H9 (cell line): ENCODE measurements around the gene SHANK1. TPM values are rescaled to one million over a fixed set of nuclear protein-coding genes. Genes with fewer than 3 reads are reported as not detected.

Source experiments
- DNase-seq: peaks from one replicate; pipeline ENCODE4 v3.0.0-alpha.2; 2017
- H2AFZ ChIP-seq: one replicate; pipeline ENCODE4 v1.6.1; 2013; ENCODE audit warnings: mild to moderate bottlenecking, low read length, control low read depth, moderate library complexity
- H2AK5ac ChIP-seq: 2 replicates; pipeline ENCODE4 v1.6.1; 2013; ENCODE audit warnings: low read length, control low read depth, mixed read lengths; ENCODE audit not compliant: insufficient read length
- H2BK120ac ChIP-seq: one replicate; pipeline ENCODE4 v1.6.1; 2013; ENCODE audit warnings: low read depth, mild to moderate bottlenecking, low read length, control low read depth, inconsistent platforms; ENCODE audit not compliant: poor library complexity, severe bottlenecking
- H2BK12ac ChIP-seq: 2 replicates; pipeline ENCODE4 v1.6.1; 2013; ENCODE audit warnings: low read length, control low read depth, mixed read lengths, low read depth; ENCODE audit not compliant: insufficient read length
- H2BK15ac ChIP-seq: 2 replicates; pipeline ENCODE4 v1.6.1; 2013; ENCODE audit warnings: low read depth, low read length, control low read depth
- H2BK20ac ChIP-seq: one replicate; pipeline ENCODE4 v1.6.1; 2013; ENCODE audit warnings: low read depth, mild to moderate bottlenecking, low read length, control low read depth, inconsistent platforms; ENCODE audit not compliant: poor library complexity, severe bottlenecking
- H2BK5ac ChIP-seq: 2 replicates; pipeline ENCODE4 v1.6.1; 2013; ENCODE audit warnings: low read length, control low read depth, mixed read lengths; ENCODE audit not compliant: insufficient read length
- H3K14ac ChIP-seq: 2 replicates; pipeline ENCODE4 v1.6.1; 2013; ENCODE audit warnings: low read length, control low read depth; ENCODE audit not compliant: insufficient read depth
- H3K18ac ChIP-seq: 2 replicates; pipeline ENCODE4 v1.6.1; 2013; ENCODE audit warnings: low read depth, mild to moderate bottlenecking, mixed read lengths, low read length, control low read depth; ENCODE audit not compliant: insufficient read length
- H3K23ac ChIP-seq: 2 replicates; pipeline ENCODE4 v1.6.1; 2013; ENCODE audit warnings: low read length, control low read depth, mixed read lengths, low read depth; ENCODE audit not compliant: insufficient read length
- H3K23me2 ChIP-seq: 2 replicates; pipeline ENCODE4 v1.6.1; 2013; ENCODE audit warnings: low read depth, mild to moderate bottlenecking, mixed read lengths, low read length, control low read depth; ENCODE audit not compliant: insufficient read length, poor library complexity, severe bottlenecking
- H3K27ac ChIP-seq: 2 replicates; pipeline ENCODE4 v1.5.1; 2013; ENCODE audit warnings: low read length, control low read depth, mixed read lengths, low read depth; ENCODE audit not compliant: insufficient read length
- H3K27me3 ChIP-seq: 2 replicates; pipeline ENCODE4 v1.6.1; 2013; ENCODE audit warnings: low read length, control low read depth, inconsistent platforms; ENCODE audit not compliant: insufficient read depth
- H3K4ac ChIP-seq: 2 replicates; pipeline ENCODE4 v1.6.1; 2013; ENCODE audit warnings: low read depth, mild to moderate bottlenecking, control low read depth, inconsistent platforms, low read length, moderate library complexity
- H3K4me1 ChIP-seq: 2 replicates; pipeline ENCODE4 v1.6.1; 2013; ENCODE audit warnings: low read length, control low read depth, inconsistent platforms; ENCODE audit not compliant: insufficient read depth
- H3K4me2 ChIP-seq: 2 replicates; pipeline ENCODE4 v1.6.1; 2013; ENCODE audit warnings: low read length, control low read depth, mixed read lengths; ENCODE audit not compliant: insufficient read length, insufficient read depth
- H3K56ac ChIP-seq: 2 replicates; pipeline ENCODE4 v1.6.1; 2013; ENCODE audit warnings: low read depth, mild to moderate bottlenecking, mixed read lengths, low read length, control low read depth; ENCODE audit not compliant: insufficient read length
- H3K79me1 ChIP-seq: 2 replicates; pipeline ENCODE4 v1.6.1; 2013; ENCODE audit warnings: low read depth, mild to moderate bottlenecking, moderate library complexity, low read length, control low read depth, inconsistent platforms; ENCODE audit not compliant: insufficient read depth, poor library complexity, severe bottlenecking
- H3K79me2 ChIP-seq: 2 replicates; pipeline ENCODE4 v1.6.1; 2013; ENCODE audit warnings: low read length, control low read depth, inconsistent platforms; ENCODE audit not compliant: insufficient read depth
- H3K9ac ChIP-seq: 2 replicates; pipeline ENCODE4 v1.6.1; 2013; ENCODE audit warnings: low read length, control low read depth, mixed read lengths; ENCODE audit not compliant: insufficient read length; ENCODE audit errors: extremely low read depth
- H3K9me3 ChIP-seq: one replicate; pipeline ENCODE4 v1.6.1; 2013; ENCODE audit warnings: low read depth, low read length, inconsistent platforms; ENCODE audit not compliant: control insufficient read depth
- H3T11ph ChIP-seq: one replicate; pipeline ENCODE4 v1.6.1; 2013; ENCODE audit warnings: mild to moderate bottlenecking, low read length, control low read depth, inconsistent platforms
- H4K20me1 ChIP-seq: one replicate; pipeline ENCODE4 v1.6.1; 2013; ENCODE audit not compliant: control insufficient read depth, insufficient read length, insufficient read depth
- H4K5ac ChIP-seq: 2 replicates; pipeline ENCODE4 v1.6.1; 2013; ENCODE audit warnings: low read depth, mild to moderate bottlenecking, mixed read lengths, low read length, control low read depth; ENCODE audit not compliant: insufficient read length
- H4K8ac ChIP-seq: replicated peaks from 2 replicates; pipeline ENCODE4 v1.6.1; 2013; ENCODE audit warnings: low read length, control low read depth, mixed read lengths, low read depth; ENCODE audit not compliant: insufficient read length
- H4K91ac ChIP-seq: 2 replicates; pipeline ENCODE4 v1.6.1; 2013; ENCODE audit warnings: low read depth, mild to moderate bottlenecking, moderate library complexity, mixed read lengths, low read length, control low read depth; ENCODE audit not compliant: insufficient read length
- H3K27ac Mint-ChIP-seq, 3 experiments: 2 replicates in 2 of 3; 3 replicates in 1 of 3; pipeline ENCODE4 v1.8.0; 2020 to 2021; ENCODE audit warnings: mixed read lengths in 3 of 3, mild to moderate bottlenecking in 1 of 3, moderate library complexity in 1 of 3
- H3K27me3 Mint-ChIP-seq: 2 replicates; pipeline ENCODE4 v1.8.0; 2021; ENCODE audit warnings: low read depth, mild to moderate bottlenecking, moderate library complexity, mixed read lengths
- H3K36me3 Mint-ChIP-seq, 3 experiments: 2 replicates in 2 of 3; 3 replicates in 1 of 3; pipeline ENCODE4 v1.8.0; 2020 to 2021; ENCODE audit warnings: low read depth in 3 of 3, mixed read lengths in 3 of 3; ENCODE audit not compliant: insufficient read depth in 1 of 3
- H3K4me1 Mint-ChIP-seq, 2 experiments: 2 replicates each; pipeline ENCODE4 v1.8.0; 2020; ENCODE audit warnings: mixed read lengths in 2 of 2
- H3K4me3 Mint-ChIP-seq, 2 experiments: 2 replicates in 1 of 2; 3 replicates in 1 of 2; pipeline ENCODE4 v1.8.0; 2020 to 2021; ENCODE audit warnings: mild to moderate bottlenecking in 2 of 2, mixed read lengths in 2 of 2, moderate library complexity in 1 of 2
- H3K9me3 Mint-ChIP-seq, 2 experiments: 2 replicates in 1 of 2; 3 replicates in 1 of 2; pipeline ENCODE4 v1.8.0; 2020; ENCODE audit warnings: mild to moderate bottlenecking in 2 of 2, mixed read lengths in 2 of 2, moderate library complexity in 1 of 2
- CTCF ChIP-seq: fragments of 200-600 bp; sonication (generic); conservative IDR thresholded peaks from 3 replicates; pipeline ENCODE4 v1.8.0; 2021; ENCODE audit warnings: antibody characterized with exemption, mild to moderate bottlenecking
- WGBS: extraction: QIAGEN DNeasy Blood & Tissue Kit; methylation state at CpG from one replicate; pipeline ENCODE4 v1.1.7; 2013; ENCODE audit warnings: missing lambda C conversion rate, low lambda C conversion rate, mixed read lengths; ENCODE audit not compliant: insufficient read length; ENCODE audit errors: extremely low coverage; 5-methylcytosine and 5-hydroxymethylcytosine counted together
- total RNA-seq: library from RNA; stranded (reverse); gene quantifications from 2 replicates; pipeline ENCODE4 v1.2.1, GENCODE V29; 2021

Gene SHANK1
- total RNA-seq, 1 experiment from 2014 or later, result 1.7 TPM

GRCh38 chr19:50626795-50627194 is 92.8 kb downstream of the SHANK1 start:
- Histone ChIP-seq H3K9ac (no peak overlapping the region), H3K14ac (no peak overlapping the region; the same call in 1 of the 2 replicates)
- H3K27me3 Mint-ChIP-seq, result peaks cover 27% of the 10 kb centered on the region

More at GRCh38 chr19:50626795-50627194, 92.8 kb downstream of the SHANK1 start:
- Histone ChIP-seq H2BK20ac (no peak overlapping the region), H2BK15ac (no peak overlapping the region), H4K20me1 (no peaks in the 10 kb centered on the region), H3T11ph (no peak overlapping the region), H2BK12ac (no peak overlapping the region), H3K18ac (no peak overlapping the region), H2BK5ac (no peak overlapping the region), H2BK120ac (no peak overlapping the region), H3K4me2 (no peak overlapping the region), H3K4ac (no peak overlapping the region), H3K56ac (no peak overlapping the region), H3K23me2 (no peaks in the 10 kb centered on the region), H3K27me3 (no peaks in the 10 kb centered on the region), H4K91ac (no peak overlapping the region), H3K79me2 (no peaks in the 10 kb centered on the region), H4K8ac (no peak overlapping the region), H2AFZ (no peak overlapping the region), H3K79me1 (no peaks in the 10 kb centered on the region), H3K4me1 (no peaks in the 10 kb centered on the region), H2AK5ac (no peak overlapping the region), H3K9me3 (no peaks in the 10 kb centered on the region), H4K5ac (no peak overlapping the region), H3K23ac (no peak overlapping the region), H3K27ac (no peak overlapping the region)
- DNase-seq, result no peak
- H3K9me3 Mint-ChIP-seq, result no peaks in the 10 kb centered on the region
- H3K36me3 Mint-ChIP-seq, result no peaks in the 10 kb centered on the region; a peak in 1 of 7 replicates
- TF ChIP-seq CTCF, result no peak
- WGBS, result no CpG with 5 or more reads among the region's 4 CpGs
- H3K4me1 Mint-ChIP-seq, result peaks cover 0 to 6% of the 10 kb centered on the region in 2 experiments; a peak in 1 of 4 replicates
- no peak overlapping the region for H3K27ac Mint-ChIP-seq
- no peak overlapping the region for H3K4me3 Mint-ChIP-seq
